Effector CD8-positive, alpha-beta T cell (primary cell): ENCODE data around the gene CSNK1D.

Experiments
- DNase-seq: peaks from one replicate; lab custom pipeline; 2025; lab: John Stamatoyannopoulos, UW

The CSNK1D gene

DNA sequence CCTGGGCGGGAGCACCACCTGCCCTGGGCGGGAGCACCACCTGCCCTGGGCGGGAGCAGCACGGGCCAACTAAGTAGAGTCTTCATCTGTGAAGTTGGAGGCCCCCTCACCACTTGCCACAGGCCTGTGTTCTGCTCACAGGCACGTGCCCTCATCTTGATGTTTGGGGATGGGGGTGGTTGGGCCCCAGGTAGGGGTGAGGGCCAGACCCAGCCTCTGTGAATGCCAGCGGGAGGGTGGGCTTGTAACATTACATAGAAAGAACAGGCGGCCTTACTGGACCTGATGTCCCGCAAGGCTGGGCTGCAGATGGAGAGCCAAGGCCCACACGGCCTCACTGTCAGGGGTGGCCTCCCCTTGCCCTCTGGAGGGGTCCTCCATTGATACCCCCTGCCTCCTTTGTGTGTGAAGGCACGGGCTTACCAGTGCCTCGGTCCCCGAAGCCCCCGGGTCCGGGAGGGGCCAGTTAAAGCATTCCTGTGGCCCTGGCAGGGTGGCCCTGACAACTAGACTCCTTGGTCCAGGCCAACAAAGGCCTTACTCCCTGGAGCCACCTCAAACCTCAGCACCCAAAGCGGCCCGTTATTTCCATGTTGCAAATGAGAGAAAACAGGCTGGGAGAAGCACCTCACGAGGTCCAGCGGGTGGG is 45.7 kb downstream of the CSNK1D start:
- DNase-seq: no peak

GRCh38 chr17:82226809-82227628 is 46.5 kb downstream of the CSNK1D start:
- DNase-seq: no peak

GRCh38 chr17:82226146-82226808 is 47.2 kb downstream of the CSNK1D start:
- DNase-seq: no peak

DNA sequence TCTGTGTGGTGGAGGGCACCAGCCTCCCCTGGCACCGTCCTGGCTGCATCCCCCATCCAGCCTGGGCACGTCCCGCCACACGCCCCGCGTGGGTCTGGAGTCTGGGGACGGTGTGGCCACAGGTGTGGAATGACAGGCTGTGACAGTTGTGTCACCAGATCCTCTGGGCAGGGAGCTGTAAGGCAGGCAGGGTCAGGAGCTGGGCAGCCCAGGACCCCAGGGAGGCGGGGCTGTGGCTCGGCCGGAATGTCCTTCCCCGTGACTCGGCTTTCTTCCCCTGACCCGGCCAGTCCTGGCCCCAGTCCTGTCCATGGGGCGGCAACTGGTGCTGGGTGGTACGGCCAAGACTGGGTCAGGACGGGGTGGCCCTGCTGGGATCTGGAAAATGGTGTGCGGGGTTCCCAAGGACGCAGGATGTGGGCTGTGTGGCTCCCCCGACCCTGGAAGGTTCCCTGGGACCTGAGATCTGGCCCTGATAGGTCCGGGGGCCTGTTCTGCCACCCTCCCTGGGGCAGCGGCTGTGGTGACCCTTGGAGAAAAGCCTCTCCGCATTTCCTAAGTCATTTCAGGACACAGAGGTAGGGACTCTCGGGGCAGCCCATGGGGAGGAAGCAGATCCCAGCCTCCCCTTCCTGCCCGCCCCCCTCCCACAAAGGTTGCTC is 48.0 kb downstream of the CSNK1D start:
- DNase-seq: no peak

DNA sequence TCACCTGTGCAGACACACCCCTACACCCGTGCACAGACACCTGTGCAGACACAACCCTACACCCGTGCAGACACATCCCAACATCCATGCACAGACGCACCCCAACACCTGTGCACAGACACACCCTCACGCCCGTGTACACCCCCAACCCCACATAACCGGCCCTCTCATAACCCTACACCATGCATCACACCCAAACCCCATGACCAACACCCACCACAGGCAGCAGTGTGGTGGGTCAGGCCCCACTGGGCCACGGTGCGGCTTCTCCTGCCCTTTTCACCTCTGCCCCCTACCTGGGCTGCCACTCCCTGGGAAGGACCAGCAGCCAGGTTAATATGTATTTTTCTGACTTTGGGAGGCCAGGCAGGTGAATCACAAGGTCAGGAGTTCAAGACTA is 48.8 kb downstream of the CSNK1D start:
- DNase-seq: no peak

DNA sequence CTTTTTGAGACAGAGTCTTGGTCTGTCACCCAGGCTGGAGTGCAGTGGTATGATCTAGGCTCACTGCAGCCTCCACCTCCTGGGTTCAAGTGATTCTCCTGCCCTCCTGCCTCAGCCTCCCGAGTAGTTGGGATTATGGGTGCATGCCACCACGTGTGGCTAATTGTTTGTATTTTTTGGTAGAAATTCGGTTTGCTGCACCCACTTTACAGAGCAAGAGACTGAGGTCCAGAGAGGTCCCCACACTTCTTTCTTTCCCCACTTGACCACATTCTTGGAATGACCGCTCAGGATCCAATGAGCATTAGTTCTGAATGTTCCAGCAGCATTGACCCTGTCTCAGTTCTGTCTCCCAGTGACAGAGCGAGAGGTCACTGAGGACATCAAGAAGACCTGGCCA is 50.0 kb downstream of the CSNK1D start:
- DNase-seq: no peak

DNA sequence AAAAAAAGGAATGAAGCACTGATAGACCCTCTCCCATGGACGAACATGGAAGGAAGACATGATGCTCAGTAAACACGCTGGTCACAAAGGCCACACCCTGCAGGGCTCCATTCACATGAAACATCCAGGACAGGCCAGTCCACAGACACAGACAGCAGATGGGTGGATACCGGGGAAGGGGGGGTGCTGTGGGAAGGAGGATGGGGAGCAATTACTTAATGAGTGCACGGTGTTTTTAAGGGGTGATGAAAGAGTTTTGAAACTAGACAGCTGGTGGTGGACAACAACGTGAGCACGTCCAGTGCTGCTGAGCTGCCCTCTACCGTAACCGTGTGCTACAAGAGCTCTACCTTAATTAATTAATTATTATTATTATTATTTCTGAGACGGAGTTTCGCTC is 50.7 kb downstream of the CSNK1D start:
- no peak for DNase-seq

DNA sequence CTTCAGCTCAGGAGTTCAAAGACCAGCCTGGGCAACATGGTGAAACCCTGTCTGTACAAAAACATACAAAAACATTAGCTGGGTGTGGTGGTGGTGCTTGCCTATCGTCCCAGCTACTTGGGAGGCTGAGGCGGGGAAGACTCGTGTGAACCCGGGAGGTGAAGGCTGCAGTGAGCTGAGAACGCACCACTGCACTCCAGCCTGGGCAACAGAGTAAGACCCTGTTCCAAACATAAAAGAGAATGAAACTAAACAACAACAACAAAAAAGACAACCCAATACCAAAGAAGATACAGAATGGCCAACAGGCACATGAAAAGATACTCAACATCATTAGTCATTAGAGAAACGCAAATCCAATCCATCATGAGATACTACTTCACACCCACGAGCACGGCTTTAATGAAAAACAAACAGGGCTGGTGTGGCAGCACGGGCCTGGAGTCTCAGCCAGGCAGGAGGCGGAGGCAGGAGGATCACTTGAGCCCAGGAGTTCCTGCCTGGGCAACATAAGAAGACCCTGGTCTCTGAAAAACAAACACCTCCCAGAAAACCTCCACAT is 52.1 kb downstream of the CSNK1D start:
- no peak for DNase-seq

DNA sequence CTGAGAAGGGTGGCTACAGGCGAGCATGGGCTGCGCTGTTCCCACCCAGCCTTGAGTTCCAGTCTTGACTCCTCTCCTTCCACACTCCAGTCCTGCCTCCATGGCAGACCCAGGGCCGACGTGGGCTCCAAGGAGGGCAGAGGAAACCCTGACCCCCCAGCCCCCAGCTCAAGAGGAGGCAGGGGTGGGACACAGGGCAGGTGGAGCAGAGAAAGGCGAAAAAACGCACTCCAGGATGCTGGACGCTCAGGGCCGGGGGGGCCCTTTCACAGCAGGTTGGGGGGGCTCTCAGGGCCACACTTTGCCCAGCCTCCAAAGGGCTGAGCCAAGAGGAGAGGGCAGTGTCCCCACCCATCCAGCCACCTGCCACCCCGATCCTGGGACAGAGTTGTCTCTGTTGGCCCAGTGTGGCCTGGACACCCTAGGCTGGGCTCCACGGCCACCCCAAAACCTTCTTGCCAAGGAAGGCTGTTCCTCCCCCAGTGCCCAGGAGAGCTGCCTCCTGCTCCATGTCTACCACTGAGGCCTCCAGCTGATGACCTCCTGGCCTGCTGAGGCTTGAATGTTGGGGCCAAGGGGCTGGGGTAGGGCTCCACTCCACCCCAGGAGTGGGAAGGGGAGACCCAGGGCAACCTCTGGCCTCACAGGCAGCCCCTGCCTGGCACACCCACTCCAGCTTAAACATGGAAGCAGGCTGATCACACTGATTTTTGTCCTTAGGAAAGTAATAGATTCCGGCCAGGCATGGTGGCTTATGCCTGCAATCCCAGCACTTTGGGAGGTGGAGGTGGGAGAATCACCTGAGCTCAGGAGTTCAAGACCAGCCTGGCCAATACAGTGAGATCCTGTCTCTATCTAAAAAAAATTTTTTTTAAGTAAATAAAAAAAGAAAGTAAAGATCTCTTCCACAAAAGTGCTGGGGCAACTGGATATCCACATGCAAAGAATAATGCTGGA is 53.5 kb downstream of the CSNK1D start:
- no peak for DNase-seq

DNA sequence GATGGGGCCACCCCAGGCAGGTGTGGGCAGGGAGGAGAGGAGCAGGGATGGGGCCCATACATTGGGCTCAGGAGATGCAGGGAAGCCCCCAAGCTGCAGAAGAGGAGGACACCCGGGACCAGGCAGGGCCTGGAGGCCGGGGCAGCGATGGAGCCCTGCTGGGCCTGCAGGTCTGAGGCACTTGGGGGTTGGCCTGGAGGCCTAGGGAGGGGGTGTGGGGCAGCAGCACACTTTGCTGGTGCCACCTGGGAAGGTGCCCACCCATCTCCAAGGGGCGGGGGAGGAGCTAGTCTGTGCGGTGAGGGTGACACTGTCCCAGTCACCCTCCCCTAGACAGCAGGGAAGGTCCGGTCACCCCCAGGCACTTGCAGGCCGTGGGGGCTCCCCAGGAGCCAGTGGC is 54.4 kb downstream of the CSNK1D start:
- DNase-seq: no peak

DNA sequence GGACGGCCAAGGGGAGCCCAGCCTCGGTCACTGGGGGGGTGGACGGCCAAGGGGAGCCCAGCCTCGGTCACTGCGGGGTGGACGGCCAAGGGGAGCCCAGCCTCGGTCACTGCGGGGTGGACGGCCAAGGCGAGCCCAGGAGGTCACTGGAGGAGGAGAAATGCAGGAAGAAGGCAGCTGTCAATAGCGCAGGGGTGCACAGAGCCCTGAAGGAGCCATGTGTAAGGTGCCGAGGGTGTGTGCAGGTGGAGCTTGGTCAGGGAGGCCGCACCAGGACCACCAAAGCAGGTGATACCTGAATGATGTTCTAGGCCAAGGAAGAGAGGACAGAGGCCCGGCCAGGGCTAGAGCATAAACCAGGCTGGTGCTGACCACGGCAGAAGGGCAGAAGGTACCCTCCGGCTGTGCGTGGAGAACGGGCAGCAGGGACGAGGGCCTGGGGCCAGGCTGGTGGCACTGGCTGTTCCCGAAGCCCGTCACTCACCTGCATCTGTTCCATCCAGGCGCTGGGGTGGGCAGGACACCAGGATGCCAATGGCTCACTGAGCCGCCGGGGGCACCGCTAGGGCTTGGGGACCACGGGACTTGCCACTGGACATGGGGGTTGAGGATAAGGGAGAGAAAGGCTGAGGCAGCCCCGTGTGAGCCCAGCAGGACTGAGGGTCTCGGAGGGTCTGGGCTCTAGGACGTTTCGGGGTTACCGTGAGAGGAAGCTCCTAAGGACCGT is 55.0 kb downstream of the CSNK1D start:
- no peak for DNase-seq

DNA sequence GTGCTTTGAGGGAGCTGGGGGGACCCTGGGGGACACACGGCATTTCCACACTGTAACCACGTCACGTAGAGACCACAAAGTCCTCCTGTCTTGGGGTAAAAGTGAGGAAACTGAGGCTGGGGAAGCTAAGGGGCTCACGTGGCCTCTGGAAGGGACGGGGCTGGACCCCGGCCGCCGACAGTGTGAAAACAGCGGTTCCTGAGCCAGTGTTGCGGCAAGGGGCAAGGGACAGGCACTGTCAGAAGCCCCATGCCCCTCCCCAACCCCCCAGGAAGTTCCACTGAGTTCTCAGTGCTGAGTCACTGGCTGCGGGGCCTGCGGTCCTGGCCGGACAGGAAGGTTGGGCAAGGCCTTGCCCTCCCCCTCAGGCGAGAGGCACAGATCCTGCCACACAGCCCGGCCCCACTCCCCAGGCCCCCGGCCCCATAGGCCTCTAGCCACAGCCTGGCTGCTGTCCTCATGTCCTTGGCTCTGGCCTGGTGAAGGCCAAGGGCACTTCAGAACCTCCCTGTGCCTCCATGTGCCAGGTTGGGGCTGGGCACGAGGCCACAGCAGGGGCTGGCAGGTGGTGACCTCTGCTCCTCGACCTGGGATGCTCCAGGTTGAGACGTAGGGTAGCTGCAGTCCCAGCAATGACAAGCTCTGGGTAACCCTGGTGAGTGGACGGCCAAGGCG is 55.8 kb downstream of the CSNK1D start:
- DNase-seq: no peak

DNA sequence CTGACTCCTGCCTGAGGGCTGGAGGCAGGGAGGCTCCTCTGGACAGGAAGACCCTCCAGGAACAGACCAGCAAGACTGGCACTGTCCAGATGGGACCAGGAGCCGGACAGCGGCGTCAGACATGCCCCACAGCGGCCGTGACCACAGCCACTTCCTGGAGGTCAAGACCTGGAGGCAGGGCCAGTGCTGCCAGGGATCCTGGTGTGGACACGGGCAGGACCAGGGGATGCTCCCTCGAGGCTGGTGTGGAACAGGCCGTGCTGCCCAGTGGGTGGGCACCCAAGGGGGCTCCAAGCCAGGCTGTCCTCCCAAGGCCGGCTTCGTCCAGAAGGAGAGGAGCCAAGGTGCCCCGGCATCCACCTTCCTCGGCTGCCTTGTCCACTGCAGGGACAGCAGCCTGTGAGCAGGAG is 56.4 kb downstream of the CSNK1D start:
- DNase-seq: no peak

- DNase-seq: no peak
Observed at GRCh38 chr17:82216301-82217119, 57.0 kb downstream of the CSNK1D start.

DNA sequence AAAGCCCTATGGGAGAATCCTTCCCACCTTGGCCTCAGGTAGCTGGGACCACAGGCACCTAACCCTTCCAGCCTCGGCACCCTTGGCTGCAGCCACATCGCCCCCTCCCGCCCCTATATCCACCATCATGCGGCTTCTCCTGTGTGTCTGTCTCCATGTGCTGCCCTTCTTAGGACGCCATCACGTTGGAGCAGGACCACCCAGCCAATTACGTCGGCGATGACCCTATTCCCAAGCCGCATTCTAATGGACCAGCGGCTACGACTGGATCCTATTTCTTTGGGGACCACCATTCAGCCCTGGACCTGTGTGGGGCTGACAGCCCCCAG is 57.6 kb downstream of the CSNK1D start:
- DNase-seq: no peak

- DNase-seq: no peak
Observed at GRCh38 chr17:82215095-82215971, 58.2 kb downstream of the CSNK1D start.

DNA sequence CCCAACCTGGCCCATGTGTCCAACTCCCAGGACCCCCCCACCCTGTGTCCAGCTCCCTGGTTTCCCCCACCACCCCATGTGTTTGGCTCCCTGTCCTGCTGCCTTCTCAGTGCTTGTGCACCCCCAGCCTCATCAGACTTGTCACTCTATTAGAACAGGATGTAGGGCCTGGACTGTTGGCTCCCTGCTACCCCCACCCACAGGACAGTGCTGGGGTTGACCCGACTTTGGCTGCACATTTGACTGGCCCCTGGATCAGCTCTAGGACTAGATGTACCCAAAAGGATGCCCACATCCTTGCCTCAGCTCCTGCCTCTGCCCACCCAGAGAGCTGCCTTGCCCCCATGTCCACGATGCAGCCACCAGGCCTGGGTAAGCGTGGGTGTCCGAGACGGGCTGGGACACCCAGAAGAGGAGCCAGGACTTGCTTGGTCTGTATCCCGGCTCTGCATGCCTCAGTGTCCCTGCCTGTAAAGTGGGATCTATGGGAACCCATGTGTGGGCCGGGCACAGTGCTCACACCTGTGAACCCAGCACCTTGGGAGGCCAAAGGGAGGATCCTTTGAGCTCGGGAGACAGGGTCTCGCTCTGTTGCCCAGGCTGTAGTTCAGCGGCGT is 59.4 kb downstream of the CSNK1D start:
- DNase-seq: no peak
